Measurements from ENCODE around the gene AP4S1.

DNA sequence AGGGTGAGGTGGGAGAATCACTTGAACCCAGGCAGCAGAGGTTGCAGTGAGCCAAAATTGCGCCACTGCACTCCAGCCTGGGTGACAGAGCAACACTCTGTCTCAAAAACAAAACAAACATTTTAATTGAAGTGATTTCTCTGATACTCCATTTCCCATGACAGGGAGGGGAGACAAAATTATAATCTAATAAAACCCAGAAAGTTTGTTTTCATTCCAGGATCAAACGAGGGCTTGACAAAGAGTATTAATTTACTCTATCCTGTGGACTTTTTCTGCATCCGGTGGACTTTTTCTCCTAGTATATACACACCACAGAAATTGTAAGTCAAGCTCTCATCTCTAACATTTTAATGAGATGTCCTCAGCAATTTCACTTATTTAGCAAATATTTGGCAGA, 14.5 kb upstream of the AP4S1 start:
- TF ChIP-seq, protein P1, sequence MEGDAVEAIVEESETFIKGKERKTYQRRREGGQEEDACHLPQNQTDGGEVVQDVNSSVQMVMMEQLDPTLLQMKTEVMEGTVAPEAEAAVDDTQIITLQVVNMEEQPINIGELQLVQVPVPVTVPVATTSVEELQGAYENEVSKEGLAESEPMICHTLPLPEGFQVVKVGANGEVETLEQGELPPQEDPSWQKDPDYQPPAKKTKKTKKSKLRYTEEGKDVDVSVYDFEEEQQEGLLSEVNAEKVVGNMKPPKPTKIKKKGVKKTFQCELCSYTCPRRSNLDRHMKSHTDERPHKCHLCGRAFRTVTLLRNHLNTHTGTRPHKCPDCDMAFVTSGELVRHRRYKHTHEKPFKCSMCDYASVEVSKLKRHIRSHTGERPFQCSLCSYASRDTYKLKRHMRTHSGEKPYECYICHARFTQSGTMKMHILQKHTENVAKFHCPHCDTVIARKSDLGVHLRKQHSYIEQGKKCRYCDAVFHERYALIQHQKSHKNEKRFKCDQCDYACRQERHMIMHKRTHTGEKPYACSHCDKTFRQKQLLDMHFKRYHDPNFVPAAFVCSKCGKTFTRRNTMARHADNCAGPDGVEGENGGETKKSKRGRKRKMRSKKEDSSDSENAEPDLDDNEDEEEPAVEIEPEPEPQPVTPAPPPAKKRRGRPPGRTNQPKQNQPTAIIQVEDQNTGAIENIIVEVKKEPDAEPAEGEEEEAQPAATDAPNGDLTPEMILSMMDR (IDR thresholded peaks at IDR 0.05; ENCODE audit: borderline replicate concordance, extremely low read depth, low read length, poor library complexity, severe bottlenecking), result no peak
- no peak for TF ChIP-seq EZH2 (IDR thresholded peaks at IDR 0.05; ENCODE audit: borderline replicate concordance, low read depth, low read length, severe bottlenecking)
